ENCODE data around the gene UCHL1. TPM values are rescaled to one million over a fixed set of nuclear protein-coding genes. Genes with fewer than 3 reads are reported as not detected.

UCHL1 gene
- total RNA-seq, 1 experiment from 2014 or later: 0.54 TPM

- no peak for ATAC-seq
- peaks cover 0 to 4% of the 10 kb centered on the region in 2 experiments; a peak in 1 of 4 replicates for H3K4me1 ChIP-seq (ENCODE audit: control insufficient read depth in 1 of 2, insufficient read depth in 2 of 2, low read length in 2 of 2)
- intact Hi-C loops (cut with micrococcal nuclease): loop anchor here (10.0 kb wide), 1 partner anchor 1227 kb away; no protein-coding TSS in a partner anchor
- TF ChIP-seq ZBTB33 (IDR thresholded peaks at IDR 0.05; ENCODE audit: extremely low read depth, insufficient replicate concordance, low read length): no peak
- TF ChIP-seq EZH2phosphoT487 (IDR thresholded peaks at IDR 0.05; ENCODE audit: borderline replicate concordance): no peak
- no peak for TF ChIP-seq SRF (IDR thresholded peaks at IDR 0.05; ENCODE audit: low read depth)
- TF ChIP-seq YY1 (IDR thresholded peaks at IDR 0.05; ENCODE audit: extremely low read depth, insufficient replicate concordance, low read depth, low read length): no peak
- TF ChIP-seq POLR2A (IDR thresholded peaks at IDR 0.05; ENCODE audit: borderline replicate concordance, extremely low read depth, insufficient read depth, insufficient read length): no peak
- TF ChIP-seq CEBPB (IDR thresholded peaks at IDR 0.05; ENCODE audit: low read depth): no peak
- TF ChIP-seq CTCF (IDR thresholded peaks at IDR 0.05 in 2 of 3, conservative IDR thresholded peaks at IDR 0.05 in 1 of 3; ENCODE audit: borderline replicate concordance in 1 of 3, insufficient read depth in 1 of 3, low read depth in 2 of 3, low read length in 2 of 3): no peak
- no peak for TF ChIP-seq EGR1 (IDR thresholded peaks at IDR 0.05; ENCODE audit: low read depth)
- TF ChIP-seq, protein P1, sequence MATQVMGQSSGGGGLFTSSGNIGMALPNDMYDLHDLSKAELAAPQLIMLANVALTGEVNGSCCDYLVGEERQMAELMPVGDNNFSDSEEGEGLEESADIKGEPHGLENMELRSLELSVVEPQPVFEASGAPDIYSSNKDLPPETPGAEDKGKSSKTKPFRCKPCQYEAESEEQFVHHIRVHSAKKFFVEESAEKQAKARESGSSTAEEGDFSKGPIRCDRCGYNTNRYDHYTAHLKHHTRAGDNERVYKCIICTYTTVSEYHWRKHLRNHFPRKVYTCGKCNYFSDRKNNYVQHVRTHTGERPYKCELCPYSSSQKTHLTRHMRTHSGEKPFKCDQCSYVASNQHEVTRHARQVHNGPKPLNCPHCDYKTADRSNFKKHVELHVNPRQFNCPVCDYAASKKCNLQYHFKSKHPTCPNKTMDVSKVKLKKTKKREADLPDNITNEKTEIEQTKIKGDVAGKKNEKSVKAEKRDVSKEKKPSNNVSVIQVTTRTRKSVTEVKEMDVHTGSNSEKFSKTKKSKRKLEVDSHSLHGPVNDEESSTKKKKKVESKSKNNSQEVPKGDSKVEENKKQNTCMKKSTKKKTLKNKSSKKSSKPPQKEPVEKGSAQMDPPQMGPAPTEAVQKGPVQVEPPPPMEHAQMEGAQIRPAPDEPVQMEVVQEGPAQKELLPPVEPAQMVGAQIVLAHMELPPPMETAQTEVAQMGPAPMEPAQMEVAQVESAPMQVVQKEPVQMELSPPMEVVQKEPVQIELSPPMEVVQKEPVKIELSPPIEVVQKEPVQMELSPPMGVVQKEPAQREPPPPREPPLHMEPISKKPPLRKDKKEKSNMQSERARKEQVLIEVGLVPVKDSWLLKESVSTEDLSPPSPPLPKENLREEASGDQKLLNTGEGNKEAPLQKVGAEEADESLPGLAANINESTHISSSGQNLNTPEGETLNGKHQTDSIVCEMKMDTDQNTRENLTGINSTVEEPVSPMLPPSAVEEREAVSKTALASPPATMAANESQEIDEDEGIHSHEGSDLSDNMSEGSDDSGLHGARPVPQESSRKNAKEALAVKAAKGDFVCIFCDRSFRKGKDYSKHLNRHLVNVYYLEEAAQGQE (IDR thresholded peaks at IDR 0.05; ENCODE audit: low read depth): no peak
- no peak for TF ChIP-seq TCF7L2 (IDR thresholded peaks at IDR 0.05; ENCODE audit: borderline replicate concordance, extremely low read depth, insufficient read depth, insufficient read length)
- TF ChIP-seq, protein P2, sequence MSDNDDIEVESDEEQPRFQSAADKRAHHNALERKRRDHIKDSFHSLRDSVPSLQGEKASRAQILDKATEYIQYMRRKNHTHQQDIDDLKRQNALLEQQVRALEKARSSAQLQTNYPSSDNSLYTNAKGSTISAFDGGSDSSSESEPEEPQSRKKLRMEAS (IDR thresholded peaks at IDR 0.05): no peak
- TF ChIP-seq, protein P3, sequence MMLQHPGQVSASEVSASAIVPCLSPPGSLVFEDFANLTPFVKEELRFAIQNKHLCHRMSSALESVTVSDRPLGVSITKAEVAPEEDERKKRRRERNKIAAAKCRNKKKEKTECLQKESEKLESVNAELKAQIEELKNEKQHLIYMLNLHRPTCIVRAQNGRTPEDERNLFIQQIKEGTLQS (IDR thresholded peaks at IDR 0.05): no peak
- no peak for TF ChIP-seq ZNF274 (IDR thresholded peaks at IDR 0.05; ENCODE audit: low read depth, low read length)
- TF ChIP-seq JUND (IDR thresholded peaks at IDR 0.05): no peak
- TF ChIP-seq RAD21 (IDR thresholded peaks at IDR 0.05; ENCODE audit: low read depth): no peak
- TF ChIP-seq ZFX (IDR thresholded peaks at IDR 0.05): no peak
- TF ChIP-seq ELF1 (IDR thresholded peaks at IDR 0.05; ENCODE audit: borderline replicate concordance, low read depth): no peak
- TF ChIP-seq FOSL1 (IDR thresholded peaks at IDR 0.05; ENCODE audit: low read depth): no peak
- TF ChIP-seq CBX3 (IDR thresholded peaks at IDR 0.05; ENCODE audit: low read depth): no peak
- TF ChIP-seq SP1 (IDR thresholded peaks at IDR 0.05; ENCODE audit: low read depth): no peak
- DNase-seq (ENCODE audit: low read depth, low spot score): no peak
- no peaks in the 10 kb centered on the region for H3K27me3 ChIP-seq (ENCODE audit: insufficient read depth, low read length)
- peaks cover 4 to 7% of the 10 kb centered on the region in 2 experiments; a peak in 2 of 4 replicates for H3K9me3 ChIP-seq (ENCODE audit: control insufficient read depth in 1 of 2, insufficient read depth in 1 of 2, low read depth in 1 of 2, low read length in 2 of 2)
- ChIA-PET CTCF (no interaction called here), POLR2A (no interaction called here), RAD21 (ENCODE audit: low non-redundant PET in 1 of 2, low total read pairs in 2 of 2, uncharacterized antibody in 2 of 2, unreplicated experiment in 2 of 2) (no interaction called here)
- H3K4me3 ChIP-seq (replicated peaks in 1 of 2; ENCODE audit: low read depth in 1 of 2, low read length in 2 of 2): no peak overlapping the region
- no peaks in the 10 kb centered on the region for H3K9me2 ChIP-seq (ENCODE audit: insufficient read depth)
- no peak overlapping the region for H3K9ac ChIP-seq (ENCODE audit: low read length)
- no peak overlapping the region for H3K27ac ChIP-seq (ENCODE audit: low read depth, low read length)
- no peak overlapping the region for H3K4me2 ChIP-seq (ENCODE audit: low read length)
- no TSS peak for BruUV-seq (replicated peaks)
- H4K20me1 ChIP-seq (ENCODE audit: insufficient read depth): no peaks in the 10 kb centered on the region
- H3K36me3 ChIP-seq (ENCODE audit: control insufficient read depth in 1 of 2, insufficient read depth in 2 of 2, low read length in 2 of 2): no peaks in the 10 kb centered on the region
- no peaks in the 10 kb centered on the region for H3K79me2 ChIP-seq (ENCODE audit: insufficient read depth, low read length)
- H2AFZ ChIP-seq (ENCODE audit: low read depth, low read length, poor library complexity, severe bottlenecking): no peak overlapping the region
Observed at GRCh38 chr4:41287852-41288251, 31.1 kb downstream of the UCHL1 start.
